AG08396 (cell line): ENCODE measurements around the gene SLMAP.

Experiments
- DNase-seq: peaks from one replicate; pipeline ENCODE4 v3.0.0; 2012; ENCODE audit warnings: low spot score, mixed read lengths

Gene SLMAP

DNA sequence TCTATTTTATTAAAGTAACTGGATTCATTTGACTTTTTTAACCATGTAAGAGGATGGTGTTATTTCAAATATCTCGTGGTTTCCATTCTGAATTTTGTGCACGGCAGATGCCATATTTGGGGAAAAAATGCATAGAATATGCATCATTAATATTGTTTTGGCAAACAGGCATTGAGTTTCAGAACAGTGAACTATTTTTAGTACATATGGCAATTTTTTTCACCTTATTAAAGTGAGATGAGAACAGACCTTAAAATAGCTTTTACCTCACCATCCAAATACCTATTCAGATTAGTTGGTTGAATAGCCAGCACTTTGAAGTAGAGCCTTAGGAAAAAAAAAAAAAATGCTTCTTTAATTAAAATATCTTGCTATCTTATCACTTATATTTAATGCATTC, 134.8 kb downstream of the SLMAP start:
- DNase-seq: no peak

DNA sequence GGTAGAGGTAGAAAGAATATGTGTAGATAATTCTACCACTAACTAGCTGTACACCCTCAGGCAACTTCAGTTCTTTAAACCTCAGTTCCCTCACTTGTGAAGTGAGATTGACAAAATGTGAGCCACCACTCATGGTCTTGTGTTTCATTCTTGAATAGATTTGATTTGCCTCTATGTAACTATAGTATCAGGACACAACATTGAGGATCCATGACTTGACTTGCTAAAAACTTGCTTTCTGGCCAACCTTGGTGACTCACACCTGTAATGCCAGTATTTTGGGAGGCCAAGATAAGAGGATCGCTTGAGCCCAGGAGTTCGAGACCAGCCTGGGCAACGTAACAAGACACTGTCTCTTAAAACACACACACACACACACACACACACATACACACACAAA, 136.3 kb downstream of the SLMAP start:
- no peak for DNase-seq

DNA sequence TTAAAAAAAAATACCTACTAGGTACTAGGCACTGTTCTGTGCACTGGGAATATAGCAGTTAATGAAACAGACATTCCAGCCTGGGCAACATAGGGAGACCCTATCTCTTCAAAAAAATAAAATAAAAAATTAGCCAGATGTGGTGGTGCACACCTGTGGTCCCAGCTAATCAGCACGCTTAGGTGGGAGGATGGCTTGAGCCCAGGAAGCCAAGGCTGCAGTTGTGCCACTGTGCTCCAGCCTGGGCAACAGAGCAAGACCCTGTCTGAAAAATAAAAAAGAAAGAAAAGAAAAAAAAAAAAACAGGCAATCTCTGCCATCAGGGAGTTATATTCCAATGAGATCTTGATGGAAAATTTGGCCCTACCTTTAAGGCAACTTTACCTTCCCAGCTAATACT, 137.0 kb downstream of the SLMAP start:
- no peak for DNase-seq

DNA sequence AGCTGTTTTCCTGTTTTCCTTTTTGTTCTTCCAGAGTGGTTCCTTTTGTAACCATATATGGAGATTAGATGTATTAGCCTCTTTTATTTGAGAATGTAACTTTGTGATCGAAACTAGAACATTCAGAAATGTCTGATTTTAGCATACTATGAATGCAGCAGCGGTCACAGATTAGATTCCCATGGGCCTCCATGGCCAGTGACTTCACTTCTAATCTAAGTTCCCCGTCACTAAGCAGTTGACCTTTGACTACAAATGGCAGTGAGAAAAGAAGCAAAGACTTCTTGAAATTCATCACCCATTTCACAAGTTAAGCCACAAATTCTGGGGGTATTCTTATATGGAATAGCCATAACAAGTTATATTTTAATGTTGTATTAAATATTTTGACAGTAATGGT, 137.6 kb downstream of the SLMAP start:
- DNase-seq: no peak

DNA sequence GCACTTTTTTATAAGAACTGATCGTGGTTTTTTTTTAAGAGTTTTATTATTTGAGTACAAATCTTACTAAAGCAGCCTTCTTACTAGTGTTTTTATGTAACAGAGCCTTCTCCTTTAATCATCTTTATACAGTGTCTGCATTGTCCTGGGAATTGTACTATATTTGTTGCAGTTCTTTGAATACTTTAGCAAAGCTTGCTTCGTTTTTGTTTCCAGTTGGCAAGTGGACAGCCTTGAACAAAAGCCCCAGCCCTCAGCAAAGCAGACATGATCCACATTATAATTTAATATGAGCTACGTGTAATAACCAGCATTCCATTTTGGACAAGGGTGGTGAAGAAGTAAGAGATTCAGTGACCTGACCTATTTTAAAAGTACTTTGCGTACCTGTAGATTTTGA, 139.9 kb downstream of the SLMAP start:
- DNase-seq: no peak

DNA sequence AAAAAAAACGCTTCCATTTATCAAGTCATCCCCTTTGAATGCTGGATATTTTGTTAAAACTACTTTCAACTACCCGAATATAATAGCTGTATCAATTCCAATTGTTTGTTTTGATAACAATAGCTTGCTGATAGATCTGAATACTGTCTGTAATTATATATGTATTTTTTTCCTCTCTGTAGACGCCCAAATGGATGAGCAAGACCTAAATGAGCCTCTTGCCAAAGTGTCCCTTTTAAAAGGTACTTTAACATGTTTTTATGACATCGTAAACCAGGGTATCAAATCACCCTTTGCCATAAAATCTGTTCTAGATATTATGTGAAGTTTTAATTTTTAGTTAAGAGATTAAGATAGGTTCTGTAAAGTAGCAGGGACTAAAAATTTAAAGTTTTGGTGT, 140.6 kb downstream of the SLMAP start:
- no peak for DNase-seq

DNA sequence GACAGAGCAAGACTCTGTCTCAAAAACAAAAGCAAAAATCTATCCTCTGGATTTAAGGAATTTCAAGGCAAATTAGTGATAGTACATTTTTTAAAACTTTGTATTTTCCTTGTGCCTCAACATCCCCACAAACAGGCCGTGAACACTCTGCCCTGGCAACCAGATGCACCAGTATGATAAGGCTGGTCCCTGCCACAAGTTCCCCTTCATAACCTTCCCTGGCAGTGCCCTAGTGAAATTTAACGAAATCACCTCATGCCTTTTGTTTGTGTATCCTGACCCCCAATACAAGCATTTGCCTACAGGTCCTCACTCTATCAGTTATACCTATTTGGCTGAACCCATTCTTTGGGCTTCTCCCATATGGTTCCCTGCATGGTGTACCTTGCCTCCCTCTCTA, 144.7 kb downstream of the SLMAP start:
- DNase-seq: no peak

DNA sequence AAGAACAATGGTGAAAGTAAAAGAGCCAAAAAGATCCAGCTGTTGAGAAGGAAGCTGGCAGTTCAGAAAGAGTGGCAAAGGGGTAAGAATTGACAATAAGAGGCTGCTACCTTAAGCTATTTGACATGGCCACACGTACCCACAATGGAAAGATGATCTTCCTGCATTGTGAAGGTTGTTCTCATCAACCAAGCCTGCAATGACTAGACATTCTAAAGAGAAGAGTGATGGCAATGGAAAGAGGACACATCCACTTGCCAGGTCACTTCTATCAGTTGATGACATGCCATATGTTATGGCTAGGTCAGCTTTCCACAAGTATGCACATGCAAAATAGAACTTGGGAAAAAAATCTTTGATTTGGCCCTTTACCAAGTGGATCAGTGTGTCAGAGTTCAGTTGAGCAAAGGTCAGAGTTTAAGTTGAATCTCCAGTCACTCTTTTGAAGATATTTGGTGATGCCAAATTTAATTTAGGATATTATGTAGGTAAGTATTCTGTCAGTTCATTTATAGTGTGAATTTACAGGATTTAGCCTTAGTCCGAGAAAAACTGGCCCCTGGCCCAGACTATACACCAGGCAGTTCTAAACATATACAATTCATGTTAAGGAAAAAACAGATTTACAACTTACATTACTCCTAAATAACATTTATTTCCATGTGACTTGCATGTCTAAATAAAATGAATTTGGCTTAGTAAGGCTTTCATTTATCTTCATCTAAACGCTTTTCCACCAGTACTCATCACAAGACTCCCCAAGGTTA, 147.2 kb downstream of the SLMAP start:
- DNase-seq: no peak

DNA sequence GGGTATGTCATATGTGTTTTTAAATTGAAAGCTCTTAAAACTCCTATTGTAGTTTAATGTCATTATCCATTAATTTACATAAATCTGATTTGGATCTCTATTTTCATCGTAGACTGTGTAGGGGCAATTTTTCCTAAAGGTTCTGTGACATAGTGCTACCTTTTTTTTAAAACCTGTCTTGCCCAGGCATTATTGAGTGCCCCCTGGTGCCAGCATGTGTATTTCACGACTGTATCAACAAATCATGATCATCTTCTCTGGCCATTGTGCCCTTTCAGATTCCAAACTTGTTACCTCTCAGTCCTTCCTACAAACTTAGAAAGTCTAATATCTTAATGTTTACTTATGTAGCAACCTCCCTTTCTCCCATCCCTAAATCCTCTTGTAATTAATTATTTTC, 154.9 kb downstream of the SLMAP start:
- no peak for DNase-seq

DNA sequence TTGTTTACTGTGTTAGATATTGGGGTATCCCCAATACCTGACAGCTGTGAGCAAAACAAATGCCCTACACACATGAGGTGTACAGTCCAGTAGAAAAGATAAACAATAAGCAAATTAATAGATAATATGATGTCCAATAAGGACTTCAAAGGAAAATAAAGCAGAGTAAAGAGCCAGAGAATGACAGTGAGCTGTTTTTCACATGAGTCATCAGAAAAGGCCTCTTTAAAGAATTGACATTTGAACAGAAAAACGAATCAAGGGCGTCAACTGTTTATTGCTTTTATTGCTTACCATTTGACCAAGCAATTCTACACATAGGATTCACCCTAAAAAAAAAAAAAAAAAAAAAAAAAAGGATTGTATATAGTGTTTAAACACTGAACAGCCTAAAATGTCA, 155.5 kb downstream of the SLMAP start:
- no peak for DNase-seq

DNA sequence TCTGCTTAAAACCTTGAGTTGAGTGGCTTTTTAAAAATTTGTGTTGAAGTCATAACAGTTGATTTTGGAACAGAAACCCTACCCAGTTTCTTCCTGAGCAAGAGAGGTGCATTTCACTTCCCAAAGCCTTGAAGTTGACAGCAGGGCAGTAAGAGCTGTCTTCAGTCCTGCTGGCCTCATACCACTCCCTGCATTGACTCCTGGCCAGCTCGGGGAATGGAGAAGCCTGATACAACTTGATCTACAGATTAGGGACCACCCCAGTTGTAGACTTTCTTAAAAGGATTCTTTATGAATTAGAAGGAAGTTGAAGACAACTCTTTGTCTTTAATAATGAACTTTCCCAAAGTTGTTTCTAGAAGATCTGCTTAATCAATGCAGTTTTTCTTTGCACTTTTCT, 161.5 kb downstream of the SLMAP start:
- no peak for DNase-seq

DNA sequence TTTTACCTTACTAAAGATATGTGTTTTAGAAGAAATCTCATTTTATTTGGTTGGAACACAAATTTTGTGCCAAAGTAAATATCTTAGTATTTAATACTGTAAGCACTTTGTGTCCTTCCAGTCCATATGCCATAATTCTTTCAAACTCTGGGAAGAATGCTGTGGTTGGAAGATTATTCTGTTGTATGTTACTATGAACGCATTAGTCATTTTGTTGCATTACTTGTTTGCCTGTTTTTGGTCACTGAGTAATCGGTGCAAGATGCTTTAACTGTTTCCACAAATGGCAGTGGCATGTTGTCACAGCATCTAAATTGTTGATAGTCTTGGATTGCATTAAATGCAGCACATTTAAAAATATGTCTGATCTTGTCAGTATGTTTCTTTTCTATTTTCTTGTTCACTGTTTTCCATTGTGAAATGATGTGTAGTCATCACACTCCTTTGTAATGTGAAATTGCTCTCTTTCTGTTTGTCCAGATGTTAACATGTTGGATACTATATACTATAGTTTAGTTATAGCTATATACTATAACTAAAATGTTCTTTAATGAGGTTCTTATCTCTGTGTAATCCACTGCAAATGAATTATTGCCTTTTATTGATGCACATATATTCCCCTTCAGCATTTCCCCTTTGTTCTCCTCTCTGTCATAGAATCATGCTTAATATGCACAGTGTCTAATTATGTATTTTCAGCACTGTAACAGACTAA, 162.2 kb downstream of the SLMAP start:
- peak; percentile 56 for DNase-seq

DNA sequence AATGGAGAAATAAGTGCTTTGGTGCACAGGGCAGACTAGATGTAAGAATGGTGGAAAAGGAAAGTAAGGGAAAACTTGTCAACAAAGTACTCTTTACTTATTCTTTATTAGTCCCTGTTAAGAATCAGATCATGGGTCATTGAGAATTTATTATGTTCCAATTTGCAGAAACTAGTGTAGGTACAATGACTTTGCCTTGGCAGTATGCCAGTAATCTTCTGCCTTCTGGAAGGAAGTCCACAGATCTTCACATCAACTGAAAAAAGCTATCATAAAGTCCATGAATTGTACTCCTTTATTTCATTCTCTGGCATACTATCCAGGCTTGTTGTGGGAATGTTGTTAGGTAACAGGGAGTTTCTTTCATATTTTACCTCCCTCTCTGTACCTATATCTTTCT, 163.9 kb downstream of the SLMAP start:
- DNase-seq: no peak

DNA sequence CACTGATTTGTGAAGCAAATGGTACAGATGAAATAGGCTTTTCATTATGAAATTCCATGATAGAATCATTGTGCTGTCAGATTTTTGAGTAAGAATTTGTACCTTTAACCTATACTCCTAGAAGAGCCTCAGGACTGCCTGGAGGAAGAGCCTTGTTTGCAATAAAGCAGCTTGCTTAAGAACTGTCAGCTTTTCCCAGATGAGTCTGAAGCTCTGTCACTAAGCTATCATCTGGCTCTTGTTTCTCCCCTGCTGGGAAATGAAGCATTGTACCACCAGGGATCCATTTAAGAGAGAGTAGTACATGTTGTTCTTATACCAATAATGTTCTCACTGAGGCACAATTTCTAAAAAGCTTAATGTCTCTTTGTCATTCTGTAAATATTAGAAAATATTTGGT, 167.0 kb downstream of the SLMAP start:
- DNase-seq: no peak

DNA sequence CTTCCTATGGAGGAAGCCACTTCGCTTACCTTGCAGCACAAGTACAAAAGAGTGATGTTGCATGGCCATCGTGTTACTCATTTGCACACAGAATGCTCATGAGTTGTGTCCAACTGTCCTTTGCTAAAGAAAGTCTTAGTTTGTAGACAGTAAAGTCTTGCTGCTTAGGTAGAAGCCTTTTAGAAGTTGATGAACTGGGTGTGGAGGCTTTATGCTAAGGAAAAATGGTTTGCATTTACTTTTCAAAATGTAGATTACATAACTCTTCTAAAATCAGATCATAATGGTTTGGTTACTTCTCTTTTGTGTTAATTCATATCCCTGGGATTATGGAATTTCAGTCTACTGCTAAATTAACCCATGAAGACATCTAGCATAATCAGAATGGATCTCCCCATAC, 167.6 kb downstream of the SLMAP start:
- no peak for DNase-seq

DNA sequence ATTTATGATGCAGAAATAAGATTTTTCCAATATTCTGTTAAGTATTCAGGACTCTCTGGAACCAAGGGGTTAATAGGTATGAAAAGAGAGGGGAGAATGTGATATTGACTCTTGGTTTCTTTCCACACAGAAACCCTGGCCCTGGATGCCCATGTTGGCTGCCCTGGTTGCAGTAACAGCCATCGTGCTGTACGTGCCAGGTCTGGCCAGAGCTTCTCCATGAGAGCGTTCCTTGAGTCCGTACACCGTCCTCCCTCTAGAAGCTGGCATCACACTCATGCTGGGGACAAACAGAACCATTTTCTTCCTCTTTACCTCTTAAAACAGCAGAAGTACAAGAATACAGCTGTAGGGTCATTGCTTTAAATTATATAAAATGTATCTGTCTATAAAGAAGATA, 171.1 kb downstream of the SLMAP start:
- no peak for DNase-seq

DNA sequence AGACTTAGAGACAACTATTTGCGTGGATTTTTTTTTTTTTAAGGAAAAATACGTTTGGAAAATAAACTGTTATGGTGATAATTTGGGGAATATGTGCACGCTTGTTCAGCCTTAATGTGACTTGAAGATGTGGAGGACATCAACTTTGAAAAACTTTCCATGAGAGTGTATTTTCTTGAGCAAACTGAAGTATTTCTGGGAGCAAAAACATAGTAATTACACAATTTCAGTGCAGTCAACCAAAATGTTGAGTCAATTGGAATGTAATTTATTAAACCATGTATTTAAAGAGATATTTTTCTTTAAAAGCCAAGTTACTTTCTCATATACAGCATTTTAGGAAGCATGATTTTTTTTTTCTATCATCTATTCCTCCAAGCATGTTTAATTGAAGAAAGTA, 171.8 kb downstream of the SLMAP start:
- DNase-seq: peak; percentile 17

DNA sequence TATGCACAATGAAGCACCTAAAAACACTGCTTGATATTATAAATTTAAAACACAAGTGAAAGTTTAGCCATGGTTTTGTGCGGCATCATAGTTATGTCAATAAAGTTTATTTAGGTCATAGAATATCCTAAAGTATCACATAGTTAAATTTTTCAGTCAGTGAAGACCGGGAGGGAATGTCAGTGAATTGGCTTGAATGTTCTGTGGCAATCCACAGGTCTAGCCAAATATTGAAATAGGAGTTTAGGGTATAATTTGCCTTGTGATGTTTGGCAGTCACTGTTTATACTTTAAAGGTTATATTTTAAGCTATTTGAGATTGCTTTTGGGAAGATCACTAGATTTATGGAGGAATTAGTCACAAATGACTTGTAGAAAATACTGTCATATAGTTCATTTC, 172.4 kb downstream of the SLMAP start:
- DNase-seq: no peak

DNA sequence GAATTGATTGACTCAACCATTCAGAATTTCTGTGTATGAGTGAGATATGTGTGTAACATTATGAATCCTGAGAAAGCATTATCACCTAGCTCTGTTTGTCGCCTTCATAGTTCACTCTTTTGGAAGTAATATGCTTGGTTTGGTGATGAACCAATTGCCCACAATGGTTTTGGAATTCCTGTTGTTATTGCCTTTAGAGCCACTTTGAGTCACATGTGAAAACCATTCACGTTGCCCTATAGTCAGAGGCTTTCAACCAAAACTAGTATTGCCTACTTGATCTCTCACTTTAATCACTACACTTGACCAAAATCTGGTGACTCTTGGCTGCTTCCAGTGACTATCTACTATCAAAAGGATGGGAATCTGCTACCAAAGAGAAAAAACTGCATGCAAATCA, 173.9 kb downstream of the SLMAP start:
- DNase-seq: no peak

DNA sequence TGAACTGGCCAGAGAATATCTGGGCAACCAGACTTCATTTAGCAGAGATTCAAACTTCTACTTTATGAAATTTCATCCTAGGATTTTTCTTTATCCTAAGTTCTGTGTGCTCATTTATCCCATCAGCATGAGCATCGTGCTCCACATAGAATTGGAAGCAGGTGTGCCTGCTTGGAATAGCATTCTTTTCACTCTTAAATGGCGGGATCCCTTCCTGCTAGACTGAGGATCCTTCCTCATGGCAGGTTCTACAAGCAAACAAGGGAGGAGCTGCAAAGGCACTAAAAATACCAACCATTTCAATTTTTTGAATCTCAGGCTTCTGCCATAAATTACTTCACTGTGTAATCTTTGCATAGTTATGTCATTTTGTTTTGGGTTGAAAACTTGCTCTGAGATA, 177.5 kb downstream of the SLMAP start:
- DNase-seq: no peak

DNA sequence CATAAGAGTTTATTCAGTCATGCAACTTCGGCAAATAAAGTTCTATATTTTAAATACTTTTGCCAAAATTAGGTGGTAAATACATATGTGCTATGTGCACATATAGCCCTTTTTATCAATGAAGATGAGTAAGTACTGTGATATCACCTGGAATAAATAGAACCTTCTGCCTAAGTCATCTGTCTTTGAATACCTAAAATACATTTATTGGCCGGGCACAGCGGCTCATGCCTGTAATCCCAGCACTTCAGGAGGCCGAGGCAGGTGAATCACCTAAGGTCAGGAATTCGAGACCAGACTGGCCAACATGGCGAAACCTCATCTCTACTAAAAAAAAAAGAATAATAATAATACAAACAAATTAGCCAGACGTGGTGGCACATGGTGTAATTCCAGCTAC, 178.3 kb downstream of the SLMAP start:
- DNase-seq: no peak

DNA sequence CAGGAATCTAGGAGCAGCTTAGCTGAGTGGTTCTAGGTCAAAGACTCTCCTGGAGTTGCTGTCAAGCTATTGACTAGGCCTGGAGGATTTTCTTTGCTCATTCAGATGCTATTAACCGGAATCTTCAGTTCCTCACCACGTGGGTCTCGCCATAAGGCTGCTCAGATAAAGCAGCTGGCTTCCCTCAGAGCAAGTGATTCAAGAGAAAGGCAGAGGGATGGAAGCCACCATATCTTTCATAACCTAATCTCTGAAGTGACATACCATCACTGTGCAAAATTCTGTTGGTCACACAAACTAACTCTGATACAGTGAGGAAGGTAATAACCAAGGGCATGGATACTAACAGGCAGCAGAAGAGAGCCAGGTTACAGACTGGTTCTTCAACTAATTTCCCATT, 179.4 kb downstream of the SLMAP start:
- DNase-seq: no peak

DNA sequence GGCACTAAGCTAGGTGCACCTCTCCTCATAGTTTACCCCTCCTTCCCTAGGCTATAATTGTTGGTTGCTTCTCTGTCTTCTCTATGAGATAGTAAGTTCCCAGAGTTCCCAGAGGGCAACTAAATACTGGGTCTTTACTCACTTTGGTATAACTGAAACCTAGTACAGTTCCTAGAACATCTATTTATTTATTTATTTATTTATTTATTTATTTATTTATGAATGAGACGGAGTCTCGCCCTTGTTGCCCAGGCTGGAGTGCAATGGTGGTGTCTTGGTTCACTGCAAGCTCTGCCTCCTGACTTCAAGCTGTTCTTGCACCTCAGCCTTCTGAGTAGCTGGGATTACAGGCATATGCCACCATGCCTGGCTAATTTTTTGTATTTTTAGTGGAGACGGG, 181.0 kb downstream of the SLMAP start:
- DNase-seq: no peak

DNA sequence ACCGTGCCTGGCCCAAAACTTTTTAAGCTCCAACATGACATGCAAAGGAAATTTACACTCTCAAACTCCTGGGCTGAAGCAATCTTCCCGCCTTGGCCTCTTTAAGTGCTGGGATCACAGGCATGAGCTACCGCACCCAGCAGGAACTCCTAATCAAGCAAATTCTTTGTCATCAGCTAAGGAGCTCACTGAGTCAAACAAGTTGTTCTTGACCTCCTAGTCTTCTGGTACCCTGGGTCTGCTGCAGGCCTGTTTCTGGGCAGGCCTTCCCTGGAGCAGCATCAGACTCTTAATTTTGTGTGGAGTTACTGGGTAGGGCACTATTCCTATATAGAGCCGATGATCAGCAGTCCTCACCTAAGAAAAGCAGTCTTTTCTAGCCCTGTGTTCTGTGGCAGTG, 183.7 kb downstream of the SLMAP start:
- DNase-seq: no peak
